K562 (cell line): ENCODE data around the gene PRKCG. TPM values are rescaled to one million over a fixed set of nuclear protein-coding genes. Genes with fewer than 3 reads are reported as not detected.

Source experiments
- CTBP1 ChIP-seq: fragments of 450-650 bp; IDR thresholded peaks from 2 replicates; pipeline ENCODE4 v1.6.1; 2016; ENCODE audit warnings: borderline replicate concordance
- FOSL1 ChIP-seq: fragments of 200-800 bp; sonication (Bioruptor generic); conservative IDR thresholded peaks from 2 replicates; pipeline ENCODE4 v1.6.1; 2016; ENCODE audit warnings: missing genetic modification characterization, missing compliant biosample characterization
- HDAC6 ChIP-seq: IDR thresholded peaks from 2 replicates; pipeline ENCODE4 v1.6.1; 2012; ENCODE audit warnings: low read depth, mild to moderate bottlenecking, control low read depth, inconsistent platforms, low read length, moderate library complexity
- HMGN3 ChIP-seq: IDR thresholded peaks from 2 replicates; pipeline ENCODE4 v1.6.1; 2011; ENCODE audit warnings: borderline replicate concordance, low read depth, mild to moderate bottlenecking, mixed read lengths, low read length; ENCODE audit not compliant: insufficient read length; ENCODE audit errors: extremely low read depth
- HOXB6 ChIP-seq: fragments of 250-450 bp; sonication (Bioruptor Pico); IDR thresholded peaks from 2 replicates; pipeline ENCODE4 v1.5.1; 2022; ENCODE audit warnings: mild to moderate bottlenecking, borderline replicate concordance
- MAX ChIP-seq: sonication (generic); formaldehyde crosslinking; IDR thresholded peaks from 2 replicates; pipeline ENCODE4 v1.9.0; 2022; ENCODE audit warnings: mild to moderate bottlenecking, missing genetic modification reagents
- MLLT1 ChIP-seq, 2 experiments: fragments of 450-650 bp; IDR thresholded peaks; 2 replicates each; pipeline ENCODE4 v1.6.1; 2016
- MXI1 ChIP-seq: IDR thresholded peaks from 2 replicates; pipeline ENCODE4 v1.6.1; 2011; ENCODE audit warnings: low read depth, mild to moderate bottlenecking, improper control_type of control experiment, low read length
- NFIC ChIP-seq: fragments of 450-650 bp; IDR thresholded peaks from 2 replicates; pipeline ENCODE4 v1.6.1; 2017; ENCODE audit warnings: mild to moderate bottlenecking, inconsistent platforms
- PBX2 ChIP-seq, 2 experiments: IDR thresholded peaks in 1 of 2; conservative IDR thresholded peaks in 1 of 2; 2 replicates each; pipeline ENCODE4 v1.6.1; 2016; ENCODE audit warnings: low read depth in 2 of 2, mild to moderate bottlenecking in 1 of 2, missing compliant biosample characterization in 1 of 2, missing genetic modification characterization in 1 of 2, moderate library complexity in 1 of 2
- PCBP1 ChIP-seq: fragments of 200-400 bp; formaldehyde crosslinking; IDR thresholded peaks from 2 replicates; pipeline ENCODE4 v1.6.1; 2018; ENCODE audit warnings: mild to moderate bottlenecking, low read depth, low read length; ENCODE audit not compliant: poor library complexity, severe bottlenecking
- POLR2AphosphoS5 ChIP-seq: IDR thresholded peaks from 2 replicates; pipeline ENCODE4 v1.6.1; 2011; ENCODE audit warnings: mild to moderate bottlenecking, low read depth, low read length, moderate library complexity; ENCODE audit not compliant: control insufficient read depth, insufficient read depth
- POLR2H ChIP-seq: IDR thresholded peaks from 2 replicates; pipeline ENCODE4 v1.6.1; 2016; ENCODE audit warnings: missing genetic modification characterization, low read depth, mild to moderate bottlenecking, control low read depth, missing compliant biosample characterization, moderate library complexity
- SIX5 ChIP-seq, 2 experiments: IDR thresholded peaks; 2 replicates each; pipeline ENCODE4 v1.6.1; 2011; ENCODE audit warnings: low read length in 2 of 2, borderline replicate concordance in 1 of 2, low read depth in 1 of 2, mild to moderate bottlenecking in 1 of 2, moderate library complexity in 1 of 2; ENCODE audit not compliant: insufficient read depth in 1 of 2
- SP2 ChIP-seq: IDR thresholded peaks from 2 replicates; pipeline ENCODE4 v1.6.1; 2011; ENCODE audit warnings: mild to moderate bottlenecking, low read depth, low read length, moderate library complexity; ENCODE audit not compliant: poor library complexity, severe bottlenecking; ENCODE audit errors: extremely low read depth
- TARDBP ChIP-seq: fragments of 450-650 bp; IDR thresholded peaks from 2 replicates; pipeline ENCODE4 v1.6.1; 2016
- USF1 ChIP-seq: sonication (generic); formaldehyde crosslinking; IDR thresholded peaks from 2 replicates; pipeline ENCODE4 v1.9.0; 2022; ENCODE audit warnings: mild to moderate bottlenecking, missing genetic modification reagents
- XRCC3 ChIP-seq: fragments of 450-650 bp; IDR thresholded peaks from 2 replicates; pipeline ENCODE4 v1.6.1; 2017; ENCODE audit warnings: mild to moderate bottlenecking, moderate library complexity
- ZFP91 ChIP-seq: sonication (generic); formaldehyde crosslinking; IDR thresholded peaks from 2 replicates; pipeline ENCODE4 v1.8.0; 2022; ENCODE audit warnings: mild to moderate bottlenecking, missing genetic modification reagents
- polyA plus RNA-seq, 8 experiments: library from polyadenylated mRNA; depleted of rRNA in 4 of 8; stranded (reverse) in 5 of 8; unstranded in 3 of 8; fragments of >200 nt; fragmentation: Nextera tagmentation in 2 of 8; fragmentation: Illumina TruSeq in 1 of 8; extraction: Ambion mirVana in 2 of 8; extraction: Trizol in 1 of 8; gene quantifications; 2 replicates each; pipeline versions ENCODE4 v1.2.1 to v1.2.3, GENCODE V29; 2011 to 2014; ENCODE audit warnings: inconsistent platforms in 1 of 8, missing spikeins in 1 of 8
- total RNA-seq, 7 experiments: library from RNA; depleted of rRNA in 6 of 7; stranded (reverse); fragments of >200 nt in 6 of 7; fragmentation: Illumina TruSeq in 2 of 7; extraction: Trizol in 2 of 7; gene quantifications; 2 replicates each; pipeline versions ENCODE4 v1.2.1 to v1.2.3, GENCODE V29; 2011 to 2021; ENCODE audit warnings: low replicate concordance in 1 of 7

Gene PRKCG
- total and polyA plus RNA-seq, 9 of the 15 experiments (the other 6 are each of a cell fraction or from before 2014, with no cell fraction given) = not detected

- TF ChIP-seq POLR2H (tag) (peak; percentile 27), HMGN3 (peak; percentile 96), NFIC (peak; percentile 50), SP2 (no peak), ZFP91 (CRISPR knock-in tag) (no peak), CTBP1 (peak; percentile 73; the same call in 1 of the 2 replicates), PBX2 (CRISPR knock-in tag; IDR thresholded peaks at IDR 0.05; ENCODE audit: low read depth) (no peak), PBX2 (tag; conservative IDR thresholded peaks at IDR 0.05; ENCODE audit: low read depth) (no peak), MXI1 (no peak), TARDBP (peak; percentile 89), MLLT1 (IDR thresholded peaks at IDR 0.05) (no peak), HDAC6 (no peak), USF1 (CRISPR knock-in tag) (no peak), XRCC3 (no peak), SIX5 (IDR thresholded peaks at IDR 0.05; ENCODE audit: borderline replicate concordance in 1 of 2, insufficient read depth in 1 of 2, low read depth in 1 of 2, low read length in 2 of 2) (no peak), MAX (CRISPR knock-in tag) (peak; percentile 84), FOSL1 (peak; percentile 31; the same call in 1 of the 2 replicates), POLR2AphosphoS5 (peak; percentile 74), PCBP1 (peak; percentile 41), HOXB6 (no peak)
These were observed 12.8 kb upstream of the PRKCG start (continued) for GRCh38 chr19:53868892-53869804.
